Keratinocyte (primary cell): ENCODE measurements around the gene MICAL1.

ENCODE experiments used
- EZH2 ChIP-seq: IDR thresholded peaks from one replicate; pipeline ENCODE4 v1.6.1; 2012; ENCODE audit warnings: inconsistent platforms, mild to moderate bottlenecking, low read length, moderate library complexity
- TF ChIP-seq, protein P1 (sequence below), 3 experiments: IDR thresholded peaks in 1 of 3; conservative IDR thresholded peaks in 1 of 3; optimal IDR thresholded peaks in 1 of 3; 2 replicates in 2 of 3; 3 replicates in 1 of 3; pipeline versions ENCODE3 to v1.5.1; 2011; ENCODE audit warnings: low read length in 3 of 3, mild to moderate bottlenecking in 3 of 3, moderate library complexity in 2 of 3, control low read depth in 1 of 3, inconsistent platforms in 1 of 3; ENCODE audit not compliant: insufficient read depth in 2 of 3; ENCODE audit errors: extremely low read depth in 1 of 3

DNA sequence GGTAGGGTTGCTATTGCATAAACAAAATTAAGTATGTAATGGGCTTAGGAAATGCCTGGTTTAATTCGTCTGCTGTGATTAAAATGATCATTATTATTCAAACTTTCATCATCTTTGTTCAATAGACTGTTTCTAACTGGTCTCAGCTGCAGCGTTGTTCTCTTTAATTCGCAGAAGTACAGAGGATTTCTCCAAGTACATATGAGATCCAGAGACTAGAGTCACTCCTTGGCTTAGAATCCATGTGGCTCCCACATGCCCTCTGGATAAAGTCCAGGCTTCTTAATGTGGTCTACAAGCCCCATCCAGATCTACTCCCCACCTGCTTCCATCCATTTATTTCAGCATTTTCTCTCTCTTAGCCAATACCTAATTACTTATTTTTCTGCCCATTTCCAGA lies 28.6 kb upstream of the MICAL1 start:
- TF ChIP-seq, protein P1, sequence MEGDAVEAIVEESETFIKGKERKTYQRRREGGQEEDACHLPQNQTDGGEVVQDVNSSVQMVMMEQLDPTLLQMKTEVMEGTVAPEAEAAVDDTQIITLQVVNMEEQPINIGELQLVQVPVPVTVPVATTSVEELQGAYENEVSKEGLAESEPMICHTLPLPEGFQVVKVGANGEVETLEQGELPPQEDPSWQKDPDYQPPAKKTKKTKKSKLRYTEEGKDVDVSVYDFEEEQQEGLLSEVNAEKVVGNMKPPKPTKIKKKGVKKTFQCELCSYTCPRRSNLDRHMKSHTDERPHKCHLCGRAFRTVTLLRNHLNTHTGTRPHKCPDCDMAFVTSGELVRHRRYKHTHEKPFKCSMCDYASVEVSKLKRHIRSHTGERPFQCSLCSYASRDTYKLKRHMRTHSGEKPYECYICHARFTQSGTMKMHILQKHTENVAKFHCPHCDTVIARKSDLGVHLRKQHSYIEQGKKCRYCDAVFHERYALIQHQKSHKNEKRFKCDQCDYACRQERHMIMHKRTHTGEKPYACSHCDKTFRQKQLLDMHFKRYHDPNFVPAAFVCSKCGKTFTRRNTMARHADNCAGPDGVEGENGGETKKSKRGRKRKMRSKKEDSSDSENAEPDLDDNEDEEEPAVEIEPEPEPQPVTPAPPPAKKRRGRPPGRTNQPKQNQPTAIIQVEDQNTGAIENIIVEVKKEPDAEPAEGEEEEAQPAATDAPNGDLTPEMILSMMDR (optimal IDR thresholded peaks at IDR 0.05 in 1 of 3, IDR thresholded peaks at IDR 0.05 in 1 of 3, conservative IDR thresholded peaks at IDR 0.05 in 1 of 3; ENCODE audit: extremely low read depth in 1 of 3, insufficient read depth in 2 of 3, low read length in 3 of 3): no peak
- TF ChIP-seq EZH2: no peak
